Measurements from ENCODE around the gene ZNF385A.

DNA sequence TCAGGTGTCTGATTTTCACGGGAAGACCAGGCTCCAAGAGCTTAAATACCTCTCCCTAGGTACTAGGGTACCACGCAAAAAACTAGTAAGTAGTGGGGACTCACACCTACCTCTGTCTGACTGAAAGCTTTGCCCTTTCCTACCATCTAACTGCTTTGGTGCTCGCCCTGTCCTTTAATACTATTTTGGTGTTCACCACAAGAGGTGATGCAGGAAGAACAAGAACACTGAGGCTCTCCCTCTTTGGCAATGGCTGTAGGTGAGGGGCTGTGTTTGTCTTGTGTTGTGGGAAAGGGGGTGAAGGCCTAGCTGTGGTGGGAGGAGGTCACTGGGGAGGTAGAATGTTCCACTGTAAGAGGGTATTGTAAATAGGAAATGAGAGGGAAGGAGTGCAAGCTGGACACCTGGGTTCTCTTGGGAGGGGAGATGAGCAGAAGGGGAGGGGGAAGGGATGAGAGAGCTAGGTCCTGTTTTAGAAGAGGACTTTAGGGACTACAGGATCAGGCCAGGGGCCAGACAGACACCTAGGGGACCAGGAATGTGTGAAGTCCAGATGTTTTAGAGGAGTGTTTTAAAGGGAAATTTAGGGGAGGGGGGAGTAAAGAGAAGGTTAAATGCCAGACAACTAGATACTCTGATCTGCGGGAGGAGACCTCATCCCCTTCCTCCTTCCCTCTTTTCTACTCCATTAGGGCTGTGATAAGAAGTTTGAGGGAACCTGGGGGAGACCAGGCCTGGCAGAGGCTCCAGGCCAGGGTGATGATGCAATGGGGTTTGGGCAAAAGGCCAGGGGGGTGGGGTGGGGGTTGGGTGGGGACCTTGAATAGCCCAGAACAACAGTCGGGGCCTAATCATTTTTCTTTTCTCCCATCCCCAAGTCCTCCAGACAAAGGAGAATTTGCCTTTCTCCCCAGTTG is 32.4 kb upstream of the ZNF385A start:
- TF ChIP-seq, protein P1, sequence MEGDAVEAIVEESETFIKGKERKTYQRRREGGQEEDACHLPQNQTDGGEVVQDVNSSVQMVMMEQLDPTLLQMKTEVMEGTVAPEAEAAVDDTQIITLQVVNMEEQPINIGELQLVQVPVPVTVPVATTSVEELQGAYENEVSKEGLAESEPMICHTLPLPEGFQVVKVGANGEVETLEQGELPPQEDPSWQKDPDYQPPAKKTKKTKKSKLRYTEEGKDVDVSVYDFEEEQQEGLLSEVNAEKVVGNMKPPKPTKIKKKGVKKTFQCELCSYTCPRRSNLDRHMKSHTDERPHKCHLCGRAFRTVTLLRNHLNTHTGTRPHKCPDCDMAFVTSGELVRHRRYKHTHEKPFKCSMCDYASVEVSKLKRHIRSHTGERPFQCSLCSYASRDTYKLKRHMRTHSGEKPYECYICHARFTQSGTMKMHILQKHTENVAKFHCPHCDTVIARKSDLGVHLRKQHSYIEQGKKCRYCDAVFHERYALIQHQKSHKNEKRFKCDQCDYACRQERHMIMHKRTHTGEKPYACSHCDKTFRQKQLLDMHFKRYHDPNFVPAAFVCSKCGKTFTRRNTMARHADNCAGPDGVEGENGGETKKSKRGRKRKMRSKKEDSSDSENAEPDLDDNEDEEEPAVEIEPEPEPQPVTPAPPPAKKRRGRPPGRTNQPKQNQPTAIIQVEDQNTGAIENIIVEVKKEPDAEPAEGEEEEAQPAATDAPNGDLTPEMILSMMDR (IDR thresholded peaks at IDR 0.05) = no peak
- no peak for TF ChIP-seq POLR2A (IDR thresholded peaks at IDR 0.05)
